ENCODE data around the gene LKAAEAR1. TPM values are rescaled to one million over a fixed set of nuclear protein-coding genes. Genes with fewer than 3 reads are reported as not detected.

Gene LKAAEAR1
- total RNA-seq, 4 donors from 2014 or later, result not detected

- 59% methylated on average over 16 of the region's 19 CpGs for WGBS
- Histone ChIP-seq H3K4me1 (peaks cover under 1% of the 10 kb centered on the region), H3K9me3 (no peaks in the 10 kb centered on the region), H3K27ac (no peak overlapping the region), H3K4me3 (no peak overlapping the region), H3K36me3 (no peaks in the 10 kb centered on the region), H3K27me3 (peaks cover 47% of the 10 kb centered on the region)
- DNase-seq (ENCODE audit: low spot score in 2 of 2), result peak in 1 of 2 donors; percentile 65
- TF ChIP-seq EP300 (IDR thresholded peaks at IDR 0.05), result no peak
- no peak for TF ChIP-seq POLR2AphosphoS5 (IDR thresholded peaks at IDR 0.05)
- no peak for TF ChIP-seq CTCF (IDR thresholded peaks at IDR 0.05)
- no peak for TF ChIP-seq POLR2A (IDR thresholded peaks at IDR 0.05)
These were observed 23.7 kb upstream of the LKAAEAR1 start for GRCh38 chr20:64107736-64108457.

- Histone ChIP-seq H3K4me3 (no peak within 1 kb of the TSS), H3K36me3 (no peaks in the 10 kb centered on the region), H3K27ac (no peak within 1 kb of the TSS), H3K4me1 (peaks cover 8% of the 10 kb centered on the region), H3K27me3 (peaks cover 55% of the 10 kb centered on the region), H3K9me3 (no peaks in the 10 kb centered on the region)
- TF ChIP-seq CTCF (IDR thresholded peaks at IDR 0.05) (no peak), POLR2AphosphoS5 (IDR thresholded peaks at IDR 0.05) (no peak)
- WGBS, result 42% methylated on average over 7 of the region's 22 CpGs
- DNase-seq (ENCODE audit: low spot score in 2 of 2), result peak; percentile 59 to 67
These were observed 23.0 kb upstream of the LKAAEAR1 start, which contains the start of gene NPBWR2 for GRCh38 chr20:64106981-64107735. Gene NPBWR2, minus strand, starts transcription at chr20:64107565. Its CDS starts 734 bp downstream, at chr20:64106831.

GRCh38 chr20:64106435-64106961 lies 22.3 kb upstream of the LKAAEAR1 start:
- Histone ChIP-seq H3K4me3 (no peak overlapping the region), H3K27me3 (peaks cover 61% of the 10 kb centered on the region), H3K9me3 (no peaks in the 10 kb centered on the region), H3K36me3 (no peaks in the 10 kb centered on the region), H3K4me1 (peaks cover 14% of the 10 kb centered on the region), H3K27ac (no peak overlapping the region)
- TF ChIP-seq POLR2AphosphoS5 (IDR thresholded peaks at IDR 0.05), result no peak
- TF ChIP-seq POLR2A (IDR thresholded peaks at IDR 0.05), result no peak
- no peak for TF ChIP-seq EP300 (IDR thresholded peaks at IDR 0.05)
- TF ChIP-seq CTCF (IDR thresholded peaks at IDR 0.05), result no peak
- WGBS, result 91% methylated on average over 17 of the region's 28 CpGs
- DNase-seq (ENCODE audit: low spot score in 2 of 2), result peak in 1 of 2 donors; percentile 49

GRCh38 chr20:64105846-64106434 lies 21.7 kb upstream of the LKAAEAR1 start:
- no peak for TF ChIP-seq EP300 (IDR thresholded peaks at IDR 0.05)
- no peak for TF ChIP-seq CTCF (IDR thresholded peaks at IDR 0.05)
- TF ChIP-seq POLR2A (IDR thresholded peaks at IDR 0.05), result no peak
- no peak for TF ChIP-seq POLR2AphosphoS5 (IDR thresholded peaks at IDR 0.05)
- peaks cover 14% of the 10 kb centered on the region for H3K4me1 ChIP-seq
- H3K27ac ChIP-seq, result no peak overlapping the region
- H3K27me3 ChIP-seq, result peaks cover 67% of the 10 kb centered on the region
- no peak overlapping the region for H3K4me3 ChIP-seq
- H3K36me3 ChIP-seq, result no peaks in the 10 kb centered on the region
- no peak for DNase-seq (ENCODE audit: low spot score in 2 of 2)
- no peaks in the 10 kb centered on the region for H3K9me3 ChIP-seq
- WGBS, result 92% methylated on average over 39 of the region's 39 CpGs
